ENCODE measurements around the gene NCDN.

The NCDN gene

DNA sequence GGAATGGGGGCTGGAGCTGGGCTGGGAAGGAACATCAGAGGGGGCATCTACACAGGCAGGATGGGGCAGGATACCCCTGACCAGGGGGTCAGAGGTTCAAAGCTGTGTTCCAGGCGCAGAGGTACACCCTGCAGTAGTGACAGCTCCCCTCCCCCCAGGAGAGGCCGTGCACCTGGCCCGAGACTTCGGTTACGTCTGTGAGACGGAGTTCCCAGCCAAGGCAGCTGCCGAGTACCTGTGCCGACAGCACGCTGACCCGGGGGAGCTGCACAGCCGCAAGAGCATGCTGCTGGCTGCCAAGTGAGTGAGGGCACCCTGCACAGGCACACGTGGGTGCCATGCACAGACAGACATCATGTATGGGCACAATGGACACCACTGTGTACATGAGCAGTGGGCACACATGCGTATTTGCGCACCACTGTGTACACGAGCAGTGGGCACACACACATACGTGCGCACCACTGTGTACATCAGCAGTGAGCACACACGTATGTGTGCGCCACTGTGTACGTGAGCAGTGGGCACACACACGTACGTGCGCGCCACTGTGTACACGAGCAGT is 33.0 kb downstream of the NCDN start:
- no peak for DNase-seq (ENCODE audit: low spot score)

- DNase-seq (ENCODE audit: low spot score), result no peak
Observed at GRCh38 chr1:35591211-35591610, 33.6 kb downstream of the NCDN start.

- no peak for DNase-seq (ENCODE audit: low spot score)
Observed at GRCh38 chr1:35592991-35593769, 35.6 kb downstream of the NCDN start.

- DNase-seq (ENCODE audit: low spot score), result no peak
Observed at GRCh38 chr1:35594005-35594760, 36.6 kb downstream of the NCDN start.

DNA sequence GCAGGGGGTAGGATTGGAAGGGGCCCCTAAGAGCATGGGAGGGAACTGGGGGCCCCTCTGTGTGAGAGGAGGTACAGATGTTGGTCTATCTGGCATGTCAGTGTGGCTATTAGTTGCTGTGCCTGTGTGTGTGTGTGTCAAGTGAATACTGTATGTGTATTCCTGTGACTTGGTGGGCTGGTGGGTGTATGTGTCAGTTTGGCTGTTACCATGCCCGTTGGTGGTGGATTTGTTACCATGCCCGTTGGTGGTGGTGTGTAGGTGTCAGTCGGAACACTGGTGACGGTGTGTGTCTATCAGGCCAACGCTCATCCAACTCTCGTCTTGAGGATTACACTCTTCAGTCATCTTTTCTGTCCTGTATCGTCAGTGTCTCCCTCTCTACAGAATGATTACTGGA is 38.1 kb downstream of the NCDN start:
- no peak for DNase-seq (ENCODE audit: low spot score)

DNA sequence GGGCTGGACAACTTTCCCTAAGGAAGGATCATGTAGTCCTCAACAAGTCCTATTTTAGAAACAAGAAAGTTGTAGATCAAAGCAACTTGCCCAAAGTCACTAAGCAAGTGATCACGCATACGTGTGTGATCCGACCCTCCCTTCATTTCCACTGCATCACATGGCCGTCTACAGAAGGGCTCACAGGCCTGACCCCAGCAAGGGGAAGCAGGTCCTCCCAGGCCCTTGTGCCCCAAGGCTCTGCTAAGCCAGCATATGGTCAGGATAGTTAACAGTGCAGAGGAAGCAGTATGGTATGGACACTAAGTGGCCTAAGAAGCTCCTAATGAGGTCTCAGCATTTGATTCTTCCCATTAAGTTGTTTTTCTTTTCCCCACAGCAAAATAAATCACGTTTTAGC is 40.3 kb downstream of the NCDN start:
- no peak for DNase-seq (ENCODE audit: low spot score)

GRCh38 chr1:35598895-35599294 is 41.3 kb downstream of the NCDN start:
- DNase-seq (ENCODE audit: low spot score), result no peak

DNA sequence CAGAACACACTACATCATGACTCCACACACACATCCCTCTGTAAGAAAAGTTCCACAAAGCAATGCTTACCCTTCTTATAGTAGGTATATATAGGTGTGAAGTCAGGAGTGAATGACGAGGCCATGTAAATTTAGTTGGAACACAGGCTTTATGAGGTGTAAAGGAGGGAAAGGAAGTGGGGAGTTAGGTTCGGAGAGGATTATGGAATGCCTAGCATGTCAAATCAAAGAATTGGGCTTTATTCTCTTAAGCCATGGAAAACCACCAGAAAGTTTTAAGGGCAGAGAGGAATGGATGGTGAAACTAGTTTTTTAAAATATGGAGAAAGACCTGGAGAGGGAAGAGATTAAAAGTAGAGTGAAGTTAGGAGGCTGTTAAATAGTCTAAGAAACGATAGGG is 41.8 kb downstream of the NCDN start:
- DNase-seq (ENCODE audit: low spot score), result no peak

DNA sequence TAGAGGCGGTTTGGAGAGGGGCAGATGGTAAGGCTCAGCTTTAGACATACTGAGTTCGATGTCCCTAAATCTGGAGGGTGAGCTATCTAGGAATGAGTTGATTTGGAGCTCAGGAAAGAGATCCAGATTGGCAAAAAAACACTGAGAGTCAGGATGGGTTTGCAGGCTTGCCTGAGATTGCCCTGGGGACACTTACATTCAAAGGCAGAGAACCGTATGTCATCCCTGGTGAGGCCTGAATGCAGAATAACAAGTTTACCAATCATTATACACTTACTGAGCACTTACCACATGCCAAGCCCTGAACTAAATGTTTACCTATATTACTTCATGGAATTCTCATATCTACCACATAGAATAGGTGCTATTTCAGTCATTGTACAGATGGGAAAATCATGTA is 43.0 kb downstream of the NCDN start:
- no peak for DNase-seq (ENCODE audit: low spot score)

DNA sequence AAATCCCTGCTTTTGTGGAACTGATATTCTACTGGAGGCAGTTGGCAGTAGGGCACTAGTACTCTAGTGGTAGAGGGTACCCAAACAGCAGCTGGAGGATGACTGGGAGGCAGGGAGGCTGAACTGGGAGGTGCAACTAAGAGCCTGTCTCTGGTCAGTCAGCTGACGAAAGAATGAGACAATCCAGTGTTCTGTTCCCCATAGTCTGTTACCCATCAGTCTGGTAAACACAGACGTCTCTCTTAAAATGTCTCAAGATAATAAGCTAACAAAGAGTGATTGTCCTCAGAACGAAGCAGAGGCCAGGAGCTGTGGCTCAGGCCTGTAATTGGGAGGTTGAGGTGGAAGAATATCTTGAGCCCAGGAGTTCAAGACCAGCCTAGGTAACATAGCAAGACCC is 45.9 kb downstream of the NCDN start:
- DNase-seq (ENCODE audit: low spot score), result no peak

GRCh38 chr1:35603941-35604340 is 46.3 kb downstream of the NCDN start:
- no peak for DNase-seq (ENCODE audit: low spot score)

DNA sequence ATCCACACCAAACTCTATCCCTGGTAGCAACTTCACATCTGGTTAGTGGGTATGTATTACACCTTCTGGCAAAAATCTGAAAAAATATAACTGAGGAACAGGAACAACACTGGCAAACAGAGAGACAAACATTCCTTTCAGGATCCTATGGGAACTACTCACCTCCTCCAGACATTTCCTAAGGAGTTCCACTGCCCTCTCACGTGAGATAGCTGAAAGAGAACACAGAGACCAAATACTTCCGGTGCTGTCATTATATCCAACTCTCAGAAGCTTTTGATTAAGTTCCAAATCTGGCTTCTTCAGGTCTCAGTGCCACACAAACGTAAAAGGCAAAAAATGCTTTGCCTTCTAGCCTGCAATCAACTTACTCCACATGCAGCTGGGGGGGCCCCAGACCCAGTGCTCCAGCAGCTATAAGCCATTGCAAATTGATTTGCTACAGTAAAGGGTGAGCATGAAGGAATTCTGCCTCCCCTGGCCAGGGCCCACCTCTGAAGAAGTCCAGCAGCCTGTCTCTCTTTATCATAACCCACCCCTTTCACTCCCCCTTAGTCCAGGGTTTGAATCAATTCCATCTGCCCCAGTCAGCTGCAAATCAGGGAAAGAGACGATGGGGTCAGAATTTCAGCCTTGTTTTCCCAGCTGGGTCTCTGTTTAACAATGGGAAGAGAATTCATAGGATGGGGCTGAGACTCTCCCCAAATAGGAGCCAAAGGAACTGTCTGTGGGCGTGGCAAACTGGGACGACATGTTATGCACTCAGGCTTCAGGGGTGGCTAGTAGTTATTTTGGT is 47.7 kb downstream of the NCDN start:
- DNase-seq (ENCODE audit: low spot score), result no peak

DNA sequence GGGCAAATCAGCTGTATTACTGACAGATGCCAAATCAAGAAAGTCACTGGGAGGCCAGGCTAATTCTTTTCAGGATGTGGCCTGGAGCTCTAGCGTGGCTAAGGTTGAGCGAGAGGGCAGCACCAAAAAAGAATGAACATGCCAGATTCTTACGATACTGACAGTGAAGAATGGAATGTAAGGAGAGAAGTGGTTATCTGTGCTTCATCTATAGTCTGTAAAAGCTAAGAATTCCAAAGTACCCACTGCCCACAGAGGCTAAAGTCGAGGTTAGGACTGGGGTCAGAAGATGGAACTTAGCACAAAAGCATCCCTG is 48.2 kb downstream of the NCDN start:
- no peak for DNase-seq (ENCODE audit: low spot score)

DNA sequence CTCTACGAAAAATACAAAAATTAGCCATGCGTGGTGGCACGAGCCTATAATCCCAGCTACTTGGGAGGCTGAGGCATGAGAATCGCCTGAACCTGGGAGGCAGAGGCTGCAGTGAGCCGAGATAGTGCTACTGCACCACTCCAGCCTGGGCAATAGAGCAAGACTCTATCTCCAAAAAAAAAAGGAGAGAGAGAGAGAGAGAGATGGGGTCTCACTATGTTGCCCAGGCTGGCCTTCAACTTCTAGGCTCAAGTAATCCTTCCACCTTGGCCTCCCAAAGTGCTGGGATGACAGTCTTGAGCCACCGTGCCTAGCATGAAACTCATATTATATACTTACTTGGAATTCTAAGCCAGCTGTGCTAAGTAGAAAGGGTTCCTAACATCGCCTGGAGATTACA is 54.1 kb downstream of the NCDN start:
- no peak for DNase-seq (ENCODE audit: low spot score)

- no peak for DNase-seq (ENCODE audit: low spot score)
Observed at GRCh38 chr1:35615440-35615839, 57.8 kb downstream of the NCDN start.
